ENCODE data around the gene IFT20.
"Not testable (repeated sequence)": the region's sequence is repeated elsewhere in the genome, so short reads cannot be mapped to it uniquely, and the experiment has no call there.

The IFT20 gene

GRCh38 chr17:28315846-28316705 is 19.2 kb downstream of the IFT20 start:
- no peak for DNase-seq (ENCODE audit: low read depth in 3 of 3)

- DNase-seq (ENCODE audit: low read depth in 3 of 3), result no peak
Measured at GRCh38 chr17:28313841-28314240, 21.4 kb downstream of the IFT20 start.

GRCh38 chr17:28306954-28307401 is 28.3 kb downstream of the IFT20 start:
- DNase-seq (ENCODE audit: low read depth in 3 of 3), result no peak

- no peak for DNase-seq (ENCODE audit: low read depth in 3 of 3)
Measured at GRCh38 chr17:28298449-28298848, 36.8 kb downstream of the IFT20 start.

- no peak for DNase-seq (ENCODE audit: low read depth in 3 of 3)
Measured at GRCh38 chr17:28295677-28296578, 39.3 kb downstream of the IFT20 start.

- no peak for DNase-seq (ENCODE audit: low read depth in 3 of 3)
Measured at GRCh38 chr17:28293994-28294393, 41.3 kb downstream of the IFT20 start.

- DNase-seq (ENCODE audit: low read depth in 3 of 3), result not testable (repeated sequence)
Measured at GRCh38 chr17:28292878-28293277, 42.4 kb downstream of the IFT20 start.

GRCh38 chr17:28291780-28292330 is 43.4 kb downstream of the IFT20 start:
- no peak for DNase-seq (ENCODE audit: low read depth in 3 of 3)

GRCh38 chr17:28290703-28291102 is 44.6 kb downstream of the IFT20 start:
- no peak for DNase-seq (ENCODE audit: low read depth in 3 of 3)

- no peak for DNase-seq (ENCODE audit: low read depth in 3 of 3)
Measured at GRCh38 chr17:28285965-28286364, 49.3 kb downstream of the IFT20 start.

GRCh38 chr17:28282596-28282995 is 52.7 kb downstream of the IFT20 start:
- DNase-seq (ENCODE audit: low read depth in 3 of 3), result no peak

GRCh38 chr17:28280826-28281225 is 54.4 kb downstream of the IFT20 start:
- DNase-seq (ENCODE audit: low read depth in 3 of 3), result no peak

GRCh38 chr17:28279411-28279810 is 55.9 kb downstream of the IFT20 start:
- no peak for DNase-seq (ENCODE audit: low read depth in 3 of 3)

Measured in stimulated activated CD4-positive, alpha-beta T cell treated with anti-CD3 and anti-CD28 coated beads, TNF-alpha, amount 100 ng/mL, for 24 hours (primary cell).